SK-N-DZ (cell line): ENCODE measurements around the gene FASLG.

Source experiments
- DNase-seq: peaks from one replicate; pipeline ENCODE4 v3.0.0-alpha.2; 2015; ENCODE audit warnings: low spot score

Gene FASLG

GRCh38 chr1:172646653-172647052, 12.2 kb upstream of the FASLG start:
- DNase-seq, result no peak

GRCh38 chr1:172647110-172647564, 11.8 kb upstream of the FASLG start:
- no peak for DNase-seq

GRCh38 chr1:172647987-172648386, 10.9 kb upstream of the FASLG start:
- no peak for DNase-seq

GRCh38 chr1:172650474-172651193, 8.3 kb upstream of the FASLG start:
- DNase-seq, result no peak

GRCh38 chr1:172653015-172653709, 5.7 kb upstream of the FASLG start:
- no peak for DNase-seq

GRCh38 chr1:172654535-172654934, 4.4 kb upstream of the FASLG start:
- DNase-seq, result no peak

GRCh38 chr1:172656576-172656975, 2.3 kb upstream of the FASLG start:
- DNase-seq, result no peak

GRCh38 chr1:172657586-172657985, 1.3 kb upstream of the FASLG start:
- no peak for DNase-seq

GRCh38 chr1:172661107-172661506, 2.2 kb downstream of the FASLG start:
- DNase-seq, result no peak

- no peak for DNase-seq
Measured at GRCh38 chr1:172662464-172663109, 3.7 kb downstream of the FASLG start.

GRCh38 chr1:172663732-172664131, 4.8 kb downstream of the FASLG start:
- no peak for DNase-seq

GRCh38 chr1:172668097-172668496, 9.2 kb downstream of the FASLG start:
- DNase-seq, result no peak

GRCh38 chr1:172669011-172669410, 10.1 kb downstream of the FASLG start:
- DNase-seq, result no peak

- DNase-seq, result no peak
Measured at GRCh38 chr1:172670316-172670715, 11.4 kb downstream of the FASLG start.

GRCh38 chr1:172670791-172671190, 11.9 kb downstream of the FASLG start:
- DNase-seq, result no peak

GRCh38 chr1:172671591-172671990, 12.7 kb downstream of the FASLG start:
- DNase-seq, result no peak

GRCh38 chr1:172672720-172673119, 13.8 kb downstream of the FASLG start:
- DNase-seq, result no peak

GRCh38 chr1:172673761-172674160, 14.9 kb downstream of the FASLG start:
- no peak for DNase-seq

GRCh38 chr1:172674831-172675613, 16.1 kb downstream of the FASLG start:
- no peak for DNase-seq

GRCh38 chr1:172679000-172679772, 20.3 kb downstream of the FASLG start:
- DNase-seq, result peak; percentile 25

GRCh38 chr1:172680244-172680643, 21.3 kb downstream of the FASLG start:
- no peak for DNase-seq
